Measurements from ENCODE around the gene OPA3. TPM values are rescaled to one million over a fixed set of nuclear protein-coding genes. Genes with fewer than 3 reads are reported as not detected.

Gene OPA3
- total RNA-seq, 1 donor from 2014 or later, result 14.8 TPM

DNA sequence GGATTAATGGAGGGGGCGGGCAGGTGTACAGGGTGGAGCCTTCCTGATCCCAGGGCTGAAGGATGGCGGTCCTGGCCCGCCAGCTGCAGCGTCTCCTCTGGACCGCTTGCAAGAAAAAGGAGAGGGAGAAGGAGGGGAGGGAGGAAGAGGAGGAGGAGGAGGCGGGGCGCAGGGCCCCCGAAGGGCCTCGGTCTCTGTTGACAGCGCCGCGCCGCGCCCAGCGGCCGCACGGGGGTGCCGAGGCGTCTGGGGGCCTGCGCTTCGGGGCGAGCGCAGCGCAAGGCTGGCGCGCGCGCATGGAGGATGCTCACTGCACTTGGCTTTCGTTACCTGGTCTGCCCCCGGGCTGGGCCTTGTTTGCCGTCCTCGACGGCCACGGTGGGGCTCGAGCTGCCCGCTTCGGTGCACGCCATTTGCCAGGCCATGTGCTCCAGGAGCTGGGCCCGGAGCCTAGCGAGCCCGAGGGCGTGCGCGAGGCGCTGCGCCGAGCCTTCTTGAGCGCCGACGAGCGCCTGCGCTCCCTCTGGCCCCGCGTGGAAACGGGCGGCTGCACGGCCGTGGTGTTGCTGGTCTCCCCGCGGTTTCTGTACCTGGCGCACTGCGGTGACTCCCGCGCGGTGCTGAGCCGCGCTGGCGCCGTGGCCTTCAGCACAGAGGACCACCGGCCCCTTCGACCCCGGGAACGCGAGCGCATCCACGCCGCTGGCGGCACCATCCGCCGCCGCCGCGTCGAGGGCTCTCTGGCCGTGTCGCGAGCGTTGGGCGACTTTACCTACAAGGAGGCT lies 86.0 kb downstream of the OPA3 start, which contains the start of gene PPM1N:
TSS of gene PPM1N (plus strand) at position 33 of the 785 bp plus-strand sequence. CDS start at position 63, 30 bp downstream.
- peaks cover 72% of the 10 kb centered on the region for H3K27me3 Mint-ChIP-seq (ENCODE audit: low read depth)
- H3K4me1 Mint-ChIP-seq, result peaks cover 36% of the 10 kb centered on the region
- H3K4me3 Mint-ChIP-seq, result peak within 1 kb of the TSS; percentile 86
- no peaks in the 10 kb centered on the region for H3K36me3 Mint-ChIP-seq (ENCODE audit: low read depth)
- TF ChIP-seq, protein P1, sequence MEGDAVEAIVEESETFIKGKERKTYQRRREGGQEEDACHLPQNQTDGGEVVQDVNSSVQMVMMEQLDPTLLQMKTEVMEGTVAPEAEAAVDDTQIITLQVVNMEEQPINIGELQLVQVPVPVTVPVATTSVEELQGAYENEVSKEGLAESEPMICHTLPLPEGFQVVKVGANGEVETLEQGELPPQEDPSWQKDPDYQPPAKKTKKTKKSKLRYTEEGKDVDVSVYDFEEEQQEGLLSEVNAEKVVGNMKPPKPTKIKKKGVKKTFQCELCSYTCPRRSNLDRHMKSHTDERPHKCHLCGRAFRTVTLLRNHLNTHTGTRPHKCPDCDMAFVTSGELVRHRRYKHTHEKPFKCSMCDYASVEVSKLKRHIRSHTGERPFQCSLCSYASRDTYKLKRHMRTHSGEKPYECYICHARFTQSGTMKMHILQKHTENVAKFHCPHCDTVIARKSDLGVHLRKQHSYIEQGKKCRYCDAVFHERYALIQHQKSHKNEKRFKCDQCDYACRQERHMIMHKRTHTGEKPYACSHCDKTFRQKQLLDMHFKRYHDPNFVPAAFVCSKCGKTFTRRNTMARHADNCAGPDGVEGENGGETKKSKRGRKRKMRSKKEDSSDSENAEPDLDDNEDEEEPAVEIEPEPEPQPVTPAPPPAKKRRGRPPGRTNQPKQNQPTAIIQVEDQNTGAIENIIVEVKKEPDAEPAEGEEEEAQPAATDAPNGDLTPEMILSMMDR (conservative IDR thresholded peaks at IDR 0.05), result no peak
- no peak within 1 kb of the TSS for H3K27ac Mint-ChIP-seq (ENCODE audit: unreplicated experiment)
- no peaks in the 10 kb centered on the region for H3K9me3 Mint-ChIP-seq
- DNase-seq (ENCODE audit: low read depth, low spot score), result peak; percentile 30

DNA sequence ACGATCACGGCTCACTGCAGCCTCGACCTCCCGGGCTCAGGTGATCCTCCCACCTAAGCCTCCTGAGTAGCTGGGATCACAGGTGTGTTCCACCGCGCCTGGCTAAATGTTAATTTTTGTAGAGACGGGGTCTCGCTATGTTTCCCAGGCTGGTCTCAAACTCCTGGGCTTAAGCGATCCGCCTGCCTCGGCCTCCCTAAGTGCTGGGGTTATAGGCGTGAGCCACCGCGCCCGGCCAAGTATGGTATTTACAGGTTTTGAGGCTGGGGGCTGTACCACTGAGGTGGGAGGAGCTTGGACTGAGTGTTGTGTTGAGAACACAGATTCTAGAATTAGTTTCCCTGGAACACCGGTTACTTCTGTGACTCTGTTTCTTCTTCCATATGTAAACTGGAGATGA lies 86.8 kb downstream of the OPA3 start:
- Mint-ChIP-seq H3K4me3 (peak overlapping the region; percentile 64), H3K36me3 (ENCODE audit: low read depth) (no peaks in the 10 kb centered on the region), H3K27ac (ENCODE audit: unreplicated experiment) (no peak overlapping the region), H3K9me3 (no peaks in the 10 kb centered on the region), H3K27me3 (ENCODE audit: low read depth) (peaks cover 71% of the 10 kb centered on the region), H3K4me1 (peaks cover 39% of the 10 kb centered on the region)
- TF ChIP-seq, protein P1 (conservative IDR thresholded peaks at IDR 0.05), result no peak
- no peak for DNase-seq (ENCODE audit: low read depth, low spot score)

DNA sequence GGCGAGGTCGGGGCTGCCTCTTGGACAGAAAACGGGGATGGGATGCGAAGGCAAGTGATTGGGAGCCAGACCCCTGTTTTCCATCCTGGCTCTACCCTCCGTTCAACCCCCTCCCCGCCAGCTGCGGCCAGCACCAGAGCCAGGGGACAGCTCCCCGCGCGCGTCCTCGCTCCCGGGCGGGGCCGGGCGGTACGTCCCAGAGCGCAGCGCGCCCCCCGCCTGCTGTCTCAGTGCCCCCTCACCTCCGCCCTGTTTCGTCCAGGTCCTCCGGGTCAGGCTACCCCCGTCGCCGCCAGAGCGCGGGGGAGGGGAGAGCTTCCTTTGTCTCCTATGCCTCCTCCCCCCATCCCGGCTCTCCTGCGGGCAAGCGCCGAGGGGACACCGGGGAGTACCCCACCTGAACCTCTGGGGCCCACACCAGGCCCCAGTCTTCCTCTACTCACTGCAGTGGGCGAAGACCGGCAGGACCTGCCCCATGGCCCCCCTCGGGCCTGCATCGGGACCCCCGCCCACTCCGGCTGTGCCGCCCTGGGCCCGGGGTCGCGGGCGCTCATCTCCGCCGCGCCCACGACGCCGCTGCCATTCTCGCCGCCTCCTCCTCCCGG lies 88.2 kb downstream of the OPA3 start:
- no peaks in the 10 kb centered on the region for H3K9me3 Mint-ChIP-seq
- DNase-seq (ENCODE audit: low read depth, low spot score), result peak; percentile 64
- H3K36me3 Mint-ChIP-seq (ENCODE audit: low read depth), result no peaks in the 10 kb centered on the region
- H3K27me3 Mint-ChIP-seq (ENCODE audit: low read depth), result peaks cover 59% of the 10 kb centered on the region
- H3K4me3 Mint-ChIP-seq, result peak overlapping the region; percentile 60
- TF ChIP-seq, protein P1 (conservative IDR thresholded peaks at IDR 0.05), result no peak
- peaks cover 48% of the 10 kb centered on the region for H3K4me1 Mint-ChIP-seq
- H3K27ac Mint-ChIP-seq (ENCODE audit: unreplicated experiment), result no peak overlapping the region

DNA sequence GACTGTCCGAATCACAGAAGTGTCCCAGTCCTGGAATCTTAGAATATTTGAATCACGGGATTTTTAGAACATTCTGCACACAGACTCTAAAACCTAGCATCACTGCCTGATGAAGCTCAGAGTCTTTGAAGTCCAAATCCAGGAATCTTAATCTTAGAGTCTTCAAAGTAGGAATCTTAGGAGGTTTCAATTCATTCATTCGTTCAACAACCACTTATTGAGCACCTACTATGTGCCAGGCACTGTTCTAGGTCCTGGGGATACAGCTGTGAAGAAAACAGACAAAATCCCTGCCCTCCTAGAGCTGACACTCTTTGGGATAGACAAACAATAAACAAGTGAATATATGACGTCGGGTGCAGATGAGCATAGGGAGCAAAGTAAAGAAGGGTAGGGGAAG lies 89.4 kb downstream of the OPA3 start:
- no peak for DNase-seq (ENCODE audit: low read depth, low spot score)
- Mint-ChIP-seq H3K4me3 (peak overlapping the region; percentile 60), H3K27me3 (ENCODE audit: low read depth) (peaks cover 46% of the 10 kb centered on the region)

DNA sequence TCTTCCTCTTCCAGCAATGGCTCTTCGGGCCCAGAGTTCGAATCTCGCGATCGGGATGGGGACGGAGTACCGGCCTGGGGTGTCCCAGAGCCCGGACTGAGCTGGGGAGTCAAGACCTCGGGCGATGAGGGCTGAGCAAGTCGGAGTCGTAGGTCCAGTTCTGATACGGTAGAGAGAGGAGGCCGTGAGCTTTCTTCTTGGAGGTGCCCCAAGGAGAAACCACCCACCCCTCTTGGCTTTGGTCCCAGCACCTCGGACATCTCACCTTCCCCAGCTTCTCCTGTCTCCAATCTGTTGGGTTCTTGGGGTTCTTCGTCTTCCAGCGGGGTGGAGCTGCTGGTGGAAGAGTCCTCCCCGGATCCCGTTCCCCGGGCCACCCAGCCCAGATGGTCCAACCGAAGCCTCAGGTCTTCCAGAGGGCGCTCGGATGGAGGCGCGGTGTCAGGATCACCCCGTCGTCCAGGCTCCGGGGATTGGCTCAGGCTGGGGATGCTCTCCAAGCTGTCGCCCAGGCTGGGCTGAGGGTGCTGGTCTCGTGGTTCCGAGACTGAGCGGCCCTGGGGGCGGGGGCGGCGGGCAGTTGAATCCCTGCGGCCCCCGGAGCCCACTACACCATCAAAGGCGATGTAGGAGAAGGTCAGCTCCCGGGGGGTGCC lies 90.2 kb downstream of the OPA3 start:
- no peak overlapping the region for H3K27ac Mint-ChIP-seq (ENCODE audit: unreplicated experiment)
- DNase-seq (ENCODE audit: low read depth, low spot score), result no peak
- no peaks in the 10 kb centered on the region for H3K36me3 Mint-ChIP-seq (ENCODE audit: low read depth)
- H3K4me1 Mint-ChIP-seq, result peaks cover 45% of the 10 kb centered on the region
- H3K27me3 Mint-ChIP-seq (ENCODE audit: low read depth), result peaks cover 38% of the 10 kb centered on the region
- no peaks in the 10 kb centered on the region for H3K9me3 Mint-ChIP-seq
- TF ChIP-seq, protein P1 (conservative IDR thresholded peaks at IDR 0.05), result no peak
- H3K4me3 Mint-ChIP-seq, result peak overlapping the region; percentile 88

More for the DNA sequence above, 89.4 kb downstream of the OPA3 start:
- Mint-ChIP-seq H3K27ac (ENCODE audit: unreplicated experiment) (no peak overlapping the region), H3K4me1 (peaks cover 48% of the 10 kb centered on the region), H3K36me3 (ENCODE audit: low read depth) (no peaks in the 10 kb centered on the region), H3K9me3 (no peaks in the 10 kb centered on the region)
- TF ChIP-seq, protein P1 (conservative IDR thresholded peaks at IDR 0.05), result no peak

Measured in neural crest cell (in vitro differentiated cells).